HepG2 (cell line): ENCODE data around the gene XPO5. TPM values are rescaled to one million over a fixed set of nuclear protein-coding genes. Genes with fewer than 3 reads are reported as not detected.

Experiments used
- ATF5 ChIP-seq: sonication (generic); formaldehyde crosslinking; IDR thresholded peaks from 2 replicates; pipeline ENCODE4 v1.4.0; 2020; ENCODE audit warnings: mild to moderate bottlenecking, low read depth, missing genetic modification reagents
- GMEB1 ChIP-seq: sonication (generic); formaldehyde crosslinking; IDR thresholded peaks from 2 replicates; pipeline ENCODE4 v1.5.1; 2020; ENCODE audit warnings: missing genetic modification reagents, mild to moderate bottlenecking, borderline replicate concordance
- HNF1A ChIP-seq, 2 experiments: sonication (generic) in 1 of 2; formaldehyde crosslinking in 1 of 2; IDR thresholded peaks; 2 replicates each; pipeline versions ENCODE4 v1.4.0 to v1.6.1; 2016 to 2020; ENCODE audit warnings: borderline replicate concordance in 1 of 2, low read depth in 1 of 2, mild to moderate bottlenecking in 1 of 2, missing genetic modification reagents in 1 of 2
- KLF15 ChIP-seq: sonication (generic); formaldehyde crosslinking; IDR thresholded peaks from 2 replicates; pipeline ENCODE4 v1.8.1; 2023; ENCODE audit warnings: borderline replicate concordance, mild to moderate bottlenecking, inconsistent platforms, missing genetic modification reagents, mixed read lengths
- SAFB2 ChIP-seq: sonication (generic); formaldehyde crosslinking; IDR thresholded peaks from 2 replicates; pipeline ENCODE4 v1.5.1; 2020; ENCODE audit warnings: missing genetic modification reagents, low read depth, mild to moderate bottlenecking, borderline replicate concordance
- TGIF2 ChIP-seq: IDR thresholded peaks from 2 replicates; pipeline ENCODE4 v1.6.1; 2016; ENCODE audit warnings: control low read depth, missing compliant biosample characterization
- TRAFD1 ChIP-seq: sonication (generic); formaldehyde crosslinking; IDR thresholded peaks from 2 replicates; pipeline ENCODE4 v1.5.1; 2020; ENCODE audit warnings: missing genetic modification reagents, mild to moderate bottlenecking, borderline replicate concordance
- ZNF225 ChIP-seq: sonication (generic); formaldehyde crosslinking; IDR thresholded peaks from 2 replicates; pipeline ENCODE4 v1.4.0; 2020; ENCODE audit warnings: mild to moderate bottlenecking, missing genetic modification reagents
- ZNF510 ChIP-seq: sonication (generic); formaldehyde crosslinking; IDR thresholded peaks from 2 replicates; pipeline ENCODE4 v1.4.0; 2020; ENCODE audit warnings: low read depth, mild to moderate bottlenecking, missing genetic modification reagents
- ZNF619 ChIP-seq: sonication (generic); formaldehyde crosslinking; IDR thresholded peaks from 2 replicates; pipeline ENCODE4 v1.4.0; 2020; ENCODE audit warnings: mild to moderate bottlenecking, missing genetic modification reagents
- ZNF749 ChIP-seq: sonication (generic); formaldehyde crosslinking; IDR thresholded peaks from 2 replicates; pipeline ENCODE4 v1.8.0; 2022; ENCODE audit warnings: mild to moderate bottlenecking, missing genetic modification reagents, moderate library complexity, borderline replicate concordance
- ZNF883 ChIP-seq: sonication (generic); formaldehyde crosslinking; IDR thresholded peaks from 2 replicates; pipeline ENCODE4 v1.5.1; 2020; ENCODE audit warnings: mild to moderate bottlenecking, missing genetic modification reagents; ENCODE audit errors: not compliant biosample characterization
- polyA plus RNA-seq, 8 experiments: library from polyadenylated mRNA; depleted of rRNA in 3 of 8; stranded (reverse) in 7 of 8; unstranded in 1 of 8; fragments of >200 nt; fragmentation: Illumina TruSeq in 4 of 8; extraction: Trizol in 4 of 8; gene quantifications; 2 replicates each; pipeline versions ENCODE4 v1.2.1 to v1.2.3, GENCODE V29; 2011 to 2016; ENCODE audit warnings: low read depth in 4 of 8, missing spikeins in 1 of 8, mixed read lengths in 1 of 8; ENCODE audit not compliant: insufficient read depth in 1 of 8
- total RNA-seq, 5 experiments: library from RNA; depleted of rRNA; stranded (reverse); fragments of >200 nt; fragmentation: Illumina TruSeq; extraction: Trizol; gene quantifications; 2 replicates each; pipeline ENCODE4 v1.2.3, GENCODE V29; 2016; ENCODE audit warnings: low read depth in 1 of 5
- TF ChIP-seq, protein P1 (sequence below): sonication (generic); formaldehyde crosslinking; conservative IDR thresholded peaks from 2 replicates; pipeline ENCODE4 v1.4.0; 2020; ENCODE audit warnings: missing genetic modification reagents
- TF ChIP-seq, protein P2 (sequence below): sonication (generic); formaldehyde crosslinking; IDR thresholded peaks from 2 replicates; pipeline ENCODE4 v1.5.1; 2020; ENCODE audit warnings: missing genetic modification reagents, mild to moderate bottlenecking, borderline replicate concordance

Gene XPO5
- total and polyA plus RNA-seq, 2 of the 13 experiments (the other 11 are each of a cell fraction or from before 2014, with no cell fraction given), result 52.2 to 68.0 TPM

- peak; percentile 73 for TF ChIP-seq ZNF883 (CRISPR knock-in tag)
- TF ChIP-seq ZNF619, result peak; percentile 90
- TF ChIP-seq TRAFD1 (CRISPR knock-in tag), result no peak
- TF ChIP-seq, protein P1, sequence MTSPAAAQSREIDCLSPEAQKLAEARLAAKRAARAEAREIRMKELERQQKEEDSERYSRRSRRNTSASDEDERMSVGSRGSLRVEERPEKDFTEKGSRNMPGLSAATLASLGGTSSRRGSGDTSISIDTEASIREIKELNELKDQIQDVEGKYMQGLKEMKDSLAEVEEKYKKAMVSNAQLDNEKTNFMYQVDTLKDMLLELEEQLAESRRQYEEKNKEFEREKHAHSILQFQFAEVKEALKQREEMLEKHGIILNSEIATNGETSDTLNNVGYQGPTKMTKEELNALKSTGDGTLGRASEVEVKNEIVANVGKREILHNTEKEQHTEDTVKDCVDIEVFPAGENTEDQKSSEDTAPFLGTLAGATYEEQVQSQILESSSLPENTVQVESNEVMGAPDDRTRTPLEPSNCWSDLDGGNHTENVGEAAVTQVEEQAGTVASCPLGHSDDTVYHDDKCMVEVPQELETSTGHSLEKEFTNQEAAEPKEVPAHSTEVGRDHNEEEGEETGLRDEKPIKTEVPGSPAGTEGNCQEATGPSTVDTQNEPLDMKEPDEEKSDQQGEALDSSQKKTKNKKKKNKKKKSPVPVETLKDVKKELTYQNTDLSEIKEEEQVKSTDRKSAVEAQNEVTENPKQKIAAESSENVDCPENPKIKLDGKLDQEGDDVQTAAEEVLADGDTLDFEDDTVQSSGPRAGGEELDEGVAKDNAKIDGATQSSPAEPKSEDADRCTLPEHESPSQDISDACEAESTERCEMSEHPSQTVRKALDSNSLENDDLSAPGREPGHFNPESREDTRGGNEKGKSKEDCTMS (CRISPR knock-in tag), result no peak
- TF ChIP-seq TGIF2, result peak; percentile 66
- TF ChIP-seq ZNF510 (CRISPR knock-in tag), result peak; percentile 64; the same call in 1 of the 2 replicates
- TF ChIP-seq KLF15 (CRISPR knock-in tag), result no peak; the same call in 1 of the 2 replicates
- TF ChIP-seq GMEB1 (CRISPR knock-in tag), result peak; percentile 82; the same call in 1 of the 2 replicates
- TF ChIP-seq ZNF749 (CRISPR knock-in tag), result peak; percentile 85; the same call in 1 of the 2 replicates
- peak; percentile 76; the same call in 1 of the 2 replicates for TF ChIP-seq SAFB2 (CRISPR knock-in tag)
- TF ChIP-seq ZNF225, result no peak
- TF ChIP-seq, protein P2, sequence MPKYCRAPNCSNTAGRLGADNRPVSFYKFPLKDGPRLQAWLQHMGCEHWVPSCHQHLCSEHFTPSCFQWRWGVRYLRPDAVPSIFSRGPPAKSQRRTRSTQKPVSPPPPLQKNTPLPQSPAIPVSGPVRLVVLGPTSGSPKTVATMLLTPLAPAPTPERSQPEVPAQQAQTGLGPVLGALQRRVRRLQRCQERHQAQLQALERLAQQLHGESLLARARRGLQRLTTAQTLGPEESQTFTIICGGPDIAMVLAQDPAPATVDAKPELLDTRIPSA, result no peak
- TF ChIP-seq ATF5 (CRISPR knock-in tag), result no peak
- TF ChIP-seq HNF1A (IDR thresholded peaks at IDR 0.05; ENCODE audit: low read depth), result 0 out of 2 replicates have a peak, but pooled peaks have one; percentile 18
- TF ChIP-seq HNF1A (CRISPR knock-in tag; IDR thresholded peaks at IDR 0.05; ENCODE audit: borderline replicate concordance), result peak; percentile 43; the same call in 1 of the 2 replicates
Measured at GRCh38 chr6:43516697-43517504, 58.9 kb downstream of the XPO5 start, which contains the start of the genes POLR1C and YIPF3 (continued).
